CD4-positive, alpha-beta memory T cell (primary cell): ENCODE results near the gene KIF26B. TPM values are rescaled to one million over a fixed set of nuclear protein-coding genes. Genes with fewer than 3 reads are reported as not detected.

ENCODE experiments used
- CTCF ChIA-PET: fragments of 350-600 bp; sonication (Branson Sonifier 250); formaldehyde crosslinking; loops from one replicate; lab custom pipeline; 2021; ENCODE audit warnings: inconsistent platforms; ENCODE audit not compliant: partially characterized antibody; lab: Charles Lee
- POLR2A ChIA-PET: fragments of 350-600 bp; sonication (Branson Sonifier 250); formaldehyde crosslinking; loops from one replicate; lab custom pipeline; 2021; ENCODE audit not compliant: partially characterized antibody; lab: Charles Lee
- DNase-seq, 5 donors: peaks; one replicate each; pipeline versions ENCODE4 v3.0.0 to v3.0.0-alpha.2; 2020 to 2022; ENCODE audit warnings: mixed read lengths in 1 of 5
- H3K27ac ChIP-seq: one replicate; pipeline ENCODE4 v1.7.0; 2013; ENCODE audit warnings: low read depth, low read length
- H3K27me3 ChIP-seq: 2 replicates; pipeline ENCODE4 v1.7.0; 2013; ENCODE audit warnings: mild to moderate bottlenecking, low read length, moderate library complexity; ENCODE audit not compliant: insufficient read depth
- H3K36me3 ChIP-seq: 2 replicates; pipeline ENCODE4 v1.7.0; 2013; ENCODE audit warnings: mild to moderate bottlenecking, low read length, moderate library complexity; ENCODE audit not compliant: insufficient read depth
- H3K4me1 ChIP-seq: 2 replicates; pipeline ENCODE4 v1.7.0; 2013; ENCODE audit warnings: mild to moderate bottlenecking, low read length, moderate library complexity; ENCODE audit not compliant: insufficient read depth
- H3K4me3 ChIP-seq, 2 donors: one replicate each; pipeline ENCODE4 v1.7.0; 2013; ENCODE audit warnings: low read length in 2 of 2, mild to moderate bottlenecking in 1 of 2
- H3K9me3 ChIP-seq, 2 donors: one replicate each; pipeline ENCODE4 v1.7.0; 2013; ENCODE audit warnings: low read length in 2 of 2, control low read depth in 1 of 2; ENCODE audit not compliant: control insufficient read depth in 1 of 2
- H3K27ac Mint-ChIP-seq, 7 donors: one replicate each; pipeline ENCODE4 v1.8.0; 2020 to 2021; ENCODE audit warnings: mixed read lengths in 7 of 7, mild to moderate bottlenecking in 6 of 7, inconsistent platforms in 3 of 7, moderate library complexity in 3 of 7
- H3K27me3 Mint-ChIP-seq, 2 donors: one replicate each; pipeline ENCODE4 v1.8.0; 2020 to 2021; ENCODE audit warnings: mixed read lengths in 2 of 2
- H3K36me3 Mint-ChIP-seq, 2 donors: one replicate each; pipeline ENCODE4 v1.8.0; 2020 to 2021; ENCODE audit warnings: mixed read lengths in 2 of 2, inconsistent platforms in 1 of 2, mild to moderate bottlenecking in 1 of 2
- H3K4me1 Mint-ChIP-seq, 4 donors: one replicate each; pipeline ENCODE4 v1.8.0; 2020 to 2021; ENCODE audit warnings: mixed read lengths in 4 of 4, mild to moderate bottlenecking in 1 of 4
- H3K4me3 Mint-ChIP-seq, 8 donors: one replicate each; pipeline ENCODE4 v1.8.0; 2020 to 2021; ENCODE audit warnings: mixed read lengths in 8 of 8, mild to moderate bottlenecking in 7 of 8, moderate library complexity in 6 of 8, inconsistent platforms in 3 of 8
- H3K9me3 Mint-ChIP-seq, 8 donors: one replicate each; pipeline ENCODE4 v1.8.0; 2020 to 2021; ENCODE audit warnings: mixed read lengths in 8 of 8, mild to moderate bottlenecking in 5 of 8, inconsistent platforms in 3 of 8, moderate library complexity in 1 of 8
- intact Hi-C: fragments of 100-400 bp; cut with micrococcal nuclease; formaldehyde crosslinking; loops from one replicate; pipeline ENCODE4 v1.15.1; 2023
- polyA plus RNA-seq, 2 donors: library from polyadenylated mRNA; unstranded; fragments of 300-500 nt; fragmentation: Illumina TruSeq; gene quantifications; one replicate each; pipeline ENCODE4 v1.2.3, GENCODE V29; 2021
- total RNA-seq, 2 experiments: library from RNA; stranded (reverse); gene quantifications; one replicate each; pipeline ENCODE4 v1.2.3, GENCODE V29; 2021

The KIF26B gene
- total RNA-seq (not detected), polyA plus RNA-seq (under 1 TPM in 1 of 2 donors, not detected in 1; 0.10 TPM)

GRCh38 chr1:245154429-245155271 is at the start of gene KIF26B:
TSS of gene KIF26B (plus strand) at chr1:245154985. CDS start at chr1:245155425, 440 bp downstream.
- Histone ChIP-seq H3K36me3 (no peaks in the 10 kb centered on the region), H3K4me1 (peaks cover 35% of the 10 kb centered on the region), H3K4me3 (peak within 1 kb of the TSS in 1 of 2 donors; percentile 58), H3K9me3 (no peaks in the 10 kb centered on the region), H3K27ac (no peak within 1 kb of the TSS), H3K27me3 (peaks cover 28% of the 10 kb centered on the region)
- peaks cover 15 to 35% (median 25%) of the 10 kb centered on the region in 4 donors for H3K4me1 Mint-ChIP-seq
- H3K36me3 Mint-ChIP-seq = peaks cover 0 to 3% of the 10 kb centered on the region in 2 donors
- H3K27ac Mint-ChIP-seq = no peak within 1 kb of the TSS
- ChIA-PET CTCF (interaction anchor here (0.9 to 2.6 kb wide), 4 partner anchors 734 to 857 kb away, joined by 3 to 17 read pairs (median 4); no protein-coding TSS in a partner anchor), POLR2A (no interaction called here)
- peak within 1 kb of the TSS; percentile 83 to 97 (median 87) for H3K4me3 Mint-ChIP-seq
- peak in 3 of 5 donors; percentile 10 to 17 (median 13) for DNase-seq
- intact Hi-C loops = loop anchor here (5.0 to 10.0 kb wide), 4 partner anchors 730 to 1600 kb away; no protein-coding TSS in a partner anchor
- peaks cover 0 to 9% (median 4%) of the 10 kb centered on the region in 8 donors for H3K9me3 Mint-ChIP-seq
- peaks cover 49 to 60% of the 10 kb centered on the region in 2 donors for H3K27me3 Mint-ChIP-seq

- H3K36me3 ChIP-seq = no peaks in the 10 kb centered on the region
- peaks cover 0 to 4% (median 0%) of the 10 kb centered on the region in 8 donors for H3K9me3 Mint-ChIP-seq
- intact Hi-C loops = no loop called here
- POLR2A ChIA-PET = no interaction called here
- H3K4me3 ChIP-seq = no peak overlapping the region
- H3K4me1 ChIP-seq = no peaks in the 10 kb centered on the region
- no peaks in the 10 kb centered on the region for H3K27me3 ChIP-seq
- no peaks in the 10 kb centered on the region for H3K36me3 Mint-ChIP-seq
- peaks cover 0 to 6% of the 10 kb centered on the region in 2 donors for H3K27me3 Mint-ChIP-seq
- H3K9me3 ChIP-seq = no peaks in the 10 kb centered on the region
- no peak overlapping the region for H3K4me3 Mint-ChIP-seq
- CTCF ChIA-PET = no interaction called here
- H3K4me1 Mint-ChIP-seq = no peaks in the 10 kb centered on the region
- DNase-seq = no peak
- H3K27ac ChIP-seq = no peak overlapping the region
- peak overlapping the region in 1 of 7 donors; percentile 27 for H3K27ac Mint-ChIP-seq
These were observed 49.7 kb upstream of the KIF26B start for GRCh38 chr1:245105042-245105441.

GRCh38 chr1:245105815-245106410 is 48.9 kb upstream of the KIF26B start:
- Histone ChIP-seq H3K27ac (no peak overlapping the region), H3K4me3 (no peak overlapping the region), H3K27me3 (no peaks in the 10 kb centered on the region), H3K36me3 (no peaks in the 10 kb centered on the region), H3K9me3 (no peaks in the 10 kb centered on the region), H3K4me1 (no peaks in the 10 kb centered on the region)
- Mint-ChIP-seq H3K4me1 (no peaks in the 10 kb centered on the region), H3K27me3 (peaks cover 0 to 6% of the 10 kb centered on the region in 2 donors), H3K27ac (no peak overlapping the region), H3K36me3 (no peaks in the 10 kb centered on the region), H3K9me3 (peaks cover 0 to 4% (median 0%) of the 10 kb centered on the region in 8 donors), H3K4me3 (no peak overlapping the region)
- intact Hi-C loops = no loop called here
- ChIA-PET CTCF (no interaction called here), POLR2A (no interaction called here)
- DNase-seq = no peak

- Mint-ChIP-seq H3K4me3 (no peak overlapping the region), H3K27ac (peak overlapping the region in 1 of 7 donors; percentile 75), H3K27me3 (peaks cover 0 to 6% of the 10 kb centered on the region in 2 donors), H3K9me3 (peaks cover 0 to 4% (median 0%) of the 10 kb centered on the region in 8 donors), H3K4me1 (no peaks in the 10 kb centered on the region), H3K36me3 (no peaks in the 10 kb centered on the region)
- Histone ChIP-seq H3K36me3 (no peaks in the 10 kb centered on the region), H3K4me1 (no peaks in the 10 kb centered on the region), H3K9me3 (no peaks in the 10 kb centered on the region), H3K27me3 (no peaks in the 10 kb centered on the region), H3K4me3 (no peak overlapping the region), H3K27ac (no peak overlapping the region)
- ChIA-PET CTCF (no interaction called here), POLR2A (no interaction called here)
- DNase-seq = no peak
- intact Hi-C loops = no loop called here
These were observed 47.0 kb upstream of the KIF26B start for GRCh38 chr1:245107776-245108114.

GRCh38 chr1:245108246-245108645 is 46.5 kb upstream of the KIF26B start:
- Mint-ChIP-seq H3K27ac (no peak overlapping the region), H3K36me3 (no peaks in the 10 kb centered on the region), H3K27me3 (peaks cover 0 to 6% of the 10 kb centered on the region in 2 donors), H3K9me3 (peaks cover 0 to 4% (median 0%) of the 10 kb centered on the region in 8 donors), H3K4me1 (no peaks in the 10 kb centered on the region), H3K4me3 (no peak overlapping the region)
- no peak for DNase-seq
- Histone ChIP-seq H3K4me3 (no peak overlapping the region), H3K27me3 (no peaks in the 10 kb centered on the region), H3K27ac (no peak overlapping the region), H3K9me3 (no peaks in the 10 kb centered on the region), H3K4me1 (no peaks in the 10 kb centered on the region), H3K36me3 (no peaks in the 10 kb centered on the region)
- ChIA-PET POLR2A (no interaction called here), CTCF (no interaction called here)
- intact Hi-C loops = no loop called here

GRCh38 chr1:245108909-245109308 is 45.9 kb upstream of the KIF26B start:
- intact Hi-C loops = no loop called here
- no peak for DNase-seq
- no peak overlapping the region for H3K27ac Mint-ChIP-seq
- Histone ChIP-seq H3K4me3 (no peak overlapping the region), H3K36me3 (no peaks in the 10 kb centered on the region), H3K4me1 (no peaks in the 10 kb centered on the region), H3K27ac (no peak overlapping the region), H3K27me3 (no peaks in the 10 kb centered on the region), H3K9me3 (no peaks in the 10 kb centered on the region)
- H3K27me3 Mint-ChIP-seq = peaks cover 0 to 6% of the 10 kb centered on the region in 2 donors
- CTCF ChIA-PET = no interaction called here
- no peaks in the 10 kb centered on the region for H3K4me1 Mint-ChIP-seq
- no peaks in the 10 kb centered on the region for H3K9me3 Mint-ChIP-seq
- POLR2A ChIA-PET = no interaction called here
- no peaks in the 10 kb centered on the region for H3K36me3 Mint-ChIP-seq
- no peak overlapping the region for H3K4me3 Mint-ChIP-seq

GRCh38 chr1:245110406-245110805 is 44.4 kb upstream of the KIF26B start:
- Mint-ChIP-seq H3K27ac (no peak overlapping the region), H3K4me3 (no peak overlapping the region), H3K36me3 (peaks cover 0 to 2% of the 10 kb centered on the region in 2 donors), H3K4me1 (no peaks in the 10 kb centered on the region), H3K27me3 (peaks cover 2 to 6% of the 10 kb centered on the region in 2 donors), H3K9me3 (no peaks in the 10 kb centered on the region)
- ChIA-PET CTCF (interaction anchor here (0.9 kb wide), 1 partner anchor 12 kb away, joined by 3 read pairs; no protein-coding TSS in a partner anchor), POLR2A (no interaction called here)
- H3K4me3 ChIP-seq = no peak overlapping the region
- intact Hi-C loops = no loop called here
- H3K36me3 ChIP-seq = no peaks in the 10 kb centered on the region
- no peaks in the 10 kb centered on the region for H3K27me3 ChIP-seq
- no peak overlapping the region for H3K27ac ChIP-seq
- H3K9me3 ChIP-seq = no peaks in the 10 kb centered on the region
- H3K4me1 ChIP-seq = no peaks in the 10 kb centered on the region
- no peak for DNase-seq
